GM12875 (cell line): ENCODE data around the gene NDEL1.

Source experiments
- H3K4me3 ChIP-seq: one replicate; pipeline ENCODE4 v1.5.1; 2011; ENCODE audit warnings: low read depth, low read length, control low read depth
- CTCF ChIP-seq: IDR thresholded peaks from 2 replicates; pipeline ENCODE4 v1.5.1; 2011; ENCODE audit warnings: low read depth, mild to moderate bottlenecking, control low read depth, inconsistent platforms, low read length, moderate library complexity, borderline replicate concordance; ENCODE audit not compliant: insufficient read depth

NDEL1 gene

GRCh38 chr17:8406174-8406573, 29.5 kb upstream of the NDEL1 start:
- no peak overlapping the region for H3K4me3 ChIP-seq
- TF ChIP-seq CTCF, result no peak

- no peak overlapping the region for H3K4me3 ChIP-seq
- TF ChIP-seq CTCF, result no peak
These were observed 27.3 kb upstream of the NDEL1 start for GRCh38 chr17:8408371-8408770.

GRCh38 chr17:8409966-8410882, 25.5 kb upstream of the NDEL1 start:
- H3K4me3 ChIP-seq, result no peak overlapping the region
- TF ChIP-seq CTCF, result peak; percentile 83

GRCh38 chr17:8410883-8411238, 24.8 kb upstream of the NDEL1 start:
- no peak overlapping the region for H3K4me3 ChIP-seq
- no peak for TF ChIP-seq CTCF

GRCh38 chr17:8412089-8412488, 23.6 kb upstream of the NDEL1 start:
- H3K4me3 ChIP-seq, result no peak overlapping the region
- TF ChIP-seq CTCF, result no peak

- no peak for TF ChIP-seq CTCF
- H3K4me3 ChIP-seq, result no peak overlapping the region
These were observed 22.4 kb upstream of the NDEL1 start for GRCh38 chr17:8413328-8413727.

- no peak for TF ChIP-seq CTCF
- H3K4me3 ChIP-seq, result no peak overlapping the region
These were observed 21.7 kb upstream of the NDEL1 start for GRCh38 chr17:8413938-8414337.
